GM21447 (cell line): ENCODE data around the gene ULK2.
"Not testable (repeated sequence)": the region's sequence is repeated elsewhere in the genome, so short reads cannot be mapped to it uniquely, and the experiment has no call there.

Source experiments
- ATAC-seq: cut with Tn5 transposase; IDR thresholded peaks from one replicate; pipeline ENCODE4 v1.9.1; 2021; ENCODE audit not compliant: unreplicated experiment

Gene ULK2

DNA sequence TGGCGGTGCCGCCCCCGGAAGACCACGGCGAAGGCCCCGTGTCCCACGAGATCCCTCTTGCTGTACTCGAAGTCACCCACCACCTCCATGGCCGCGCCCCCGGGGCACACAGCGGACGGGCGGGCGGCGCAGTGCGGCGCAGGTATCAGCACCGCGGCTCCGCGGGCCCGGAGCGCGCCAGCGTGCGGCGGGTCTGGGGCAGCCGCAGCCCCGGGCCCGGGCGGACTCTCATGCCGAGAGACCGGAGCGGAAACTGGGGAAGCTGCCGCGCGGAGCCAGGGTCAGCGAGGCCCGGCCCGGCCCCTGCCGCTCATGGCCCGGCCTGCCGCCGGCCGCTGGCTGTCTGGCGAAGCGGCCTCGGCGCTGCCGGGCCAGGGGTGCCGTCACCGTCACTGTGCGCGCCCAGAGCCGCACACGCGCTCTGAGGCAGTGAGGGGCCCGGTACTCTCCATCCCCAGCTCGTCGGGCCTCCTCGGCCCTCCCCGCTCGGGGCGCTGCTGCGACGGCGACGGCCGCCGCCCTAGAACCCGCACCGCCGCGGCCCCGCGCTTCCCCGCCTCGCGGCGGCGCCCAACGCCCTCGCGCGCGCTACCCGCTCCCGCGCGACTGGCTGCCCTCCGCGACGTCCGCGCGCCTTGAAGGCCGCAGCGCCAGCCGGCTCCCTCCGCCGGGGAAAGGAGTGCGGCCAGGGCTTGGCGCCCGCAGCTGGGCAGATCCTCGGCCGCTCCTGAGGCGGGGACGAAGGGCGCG, at the start of gene ULK2:
Gene ULK2, minus strand, starts transcription at position 608 of the 750 bp plus-strand sequence. Its CDS starts 519 bp downstream, at position 89.
- peak; percentile 42 for ATAC-seq

DNA sequence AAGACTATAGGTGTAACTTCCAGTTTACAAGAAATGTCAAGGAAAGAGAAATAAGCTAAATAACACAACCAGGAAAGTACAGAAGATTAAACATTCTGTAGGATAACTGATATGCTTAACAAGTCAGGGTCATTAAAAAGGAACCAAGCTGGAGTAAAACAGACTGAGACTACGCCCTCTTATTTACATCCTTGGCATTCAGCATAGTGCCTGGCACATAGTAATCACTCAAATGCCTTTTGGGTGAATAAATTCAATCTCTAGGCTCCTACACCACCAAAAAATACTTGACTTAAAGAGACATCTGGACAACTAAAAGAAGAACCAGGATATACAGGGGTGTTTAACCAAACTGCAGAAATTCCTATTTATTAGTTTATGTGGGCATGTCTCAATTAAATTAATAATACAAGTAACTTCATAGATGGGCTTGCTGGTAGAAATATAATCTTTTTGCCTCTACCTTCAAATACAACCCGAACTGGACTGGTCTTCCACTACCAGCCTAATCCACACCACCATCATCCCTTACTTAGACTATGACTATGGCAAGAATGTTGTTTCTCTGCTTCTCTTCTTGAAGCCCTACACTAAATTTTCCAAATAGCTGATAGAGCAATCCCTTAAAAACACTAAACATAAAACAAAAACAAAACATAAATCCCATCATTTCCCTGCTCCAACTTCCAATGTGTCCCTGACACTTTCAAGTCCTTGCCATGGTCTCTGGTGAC, 47.7 kb upstream of the ULK2 start:
- no peak for ATAC-seq

DNA sequence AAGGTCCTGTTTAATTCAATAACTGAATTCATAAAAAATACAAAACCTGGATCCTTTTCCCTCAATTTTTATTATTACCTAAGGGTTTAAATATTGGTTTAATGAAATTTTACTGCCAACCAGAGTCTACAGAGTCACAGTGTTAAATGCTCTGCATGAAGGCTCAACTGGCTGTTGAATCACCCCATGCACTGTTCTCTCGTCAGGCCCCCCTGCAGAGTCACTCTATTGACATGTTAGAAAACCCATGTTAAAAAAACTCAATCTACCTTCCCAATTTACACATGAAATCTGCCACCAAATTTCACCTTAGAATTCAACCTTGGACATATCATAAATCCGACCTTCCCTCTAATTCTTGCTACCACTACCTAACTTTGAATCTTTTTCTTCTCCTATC, 43.3 kb upstream of the ULK2 start:
- ATAC-seq = no peak

DNA sequence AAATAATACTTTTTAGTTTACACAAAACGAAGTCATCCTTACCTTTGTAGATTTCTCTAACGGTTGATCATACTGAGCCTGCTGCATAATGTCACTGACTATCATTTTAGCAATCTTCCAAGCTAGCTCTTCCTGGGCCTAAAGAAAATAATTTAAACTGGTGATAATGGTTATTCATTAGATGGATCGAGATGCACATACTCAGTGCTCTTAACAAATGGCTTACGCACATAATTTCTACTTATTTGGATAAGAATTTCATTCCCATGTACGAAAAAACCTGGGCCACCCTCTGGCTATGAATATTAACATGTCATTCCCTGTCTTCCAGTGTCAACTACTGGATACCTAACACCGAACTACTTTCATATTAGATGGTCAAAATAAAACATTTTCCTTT, 41.4 kb upstream of the ULK2 start:
- ATAC-seq = no peak

DNA sequence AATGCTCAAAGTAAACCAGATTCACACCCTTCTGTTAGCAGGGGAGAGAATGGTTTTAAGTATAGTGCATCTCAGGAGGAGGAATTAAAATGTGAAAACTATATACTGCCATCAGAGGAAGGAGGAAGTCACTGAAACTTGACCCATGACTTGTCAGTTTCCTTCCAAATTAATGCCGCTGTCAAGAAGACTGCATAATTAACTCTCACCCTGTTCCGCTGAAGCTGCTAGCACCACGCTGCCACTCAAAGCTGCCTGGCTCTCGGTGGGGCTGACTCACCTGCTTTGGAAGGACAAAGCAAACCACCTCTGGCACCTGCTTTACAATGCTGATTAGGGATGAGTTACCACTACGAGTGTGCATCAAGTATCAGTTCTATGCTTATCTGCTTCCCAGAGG, 37.8 kb upstream of the ULK2 start:
- ATAC-seq = no peak

DNA sequence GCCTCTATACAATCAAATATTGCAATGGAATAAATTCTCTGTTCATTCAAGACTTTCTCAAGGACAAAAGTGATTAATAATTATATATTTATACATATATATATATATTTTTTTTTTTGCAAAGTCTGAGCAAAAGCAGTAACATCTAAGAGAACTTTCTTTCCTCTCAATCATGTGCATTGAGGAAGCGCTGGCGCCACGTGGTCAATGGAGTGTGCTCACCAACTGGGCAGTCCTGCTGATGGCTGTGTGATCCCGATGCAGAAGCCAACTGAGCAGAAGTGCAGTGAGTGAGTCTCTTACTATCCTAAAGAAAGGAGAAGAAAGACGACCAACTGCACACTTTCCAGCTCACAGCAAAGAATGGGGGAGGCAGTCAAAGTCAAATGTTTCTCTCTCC, 37.2 kb upstream of the ULK2 start:
- no peak for ATAC-seq

DNA sequence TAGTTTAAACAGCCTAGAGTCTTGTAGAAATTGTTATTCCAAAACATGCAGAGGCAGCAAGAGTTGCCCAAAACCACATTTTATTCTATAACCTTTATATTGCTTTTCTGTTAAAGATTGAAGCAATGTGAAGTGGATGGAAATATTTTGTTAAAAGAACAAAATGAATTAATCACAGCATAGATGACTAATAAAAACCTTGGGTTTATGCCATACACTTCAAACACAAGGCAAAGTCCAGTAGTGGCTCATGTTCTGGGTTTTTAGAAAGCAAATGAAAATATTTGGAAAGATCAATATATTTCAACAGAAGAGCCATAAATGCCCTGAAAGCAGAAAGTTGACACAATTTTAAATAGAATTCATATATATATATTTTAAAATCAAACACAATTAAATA, 36.7 kb upstream of the ULK2 start:
- no peak for ATAC-seq

DNA sequence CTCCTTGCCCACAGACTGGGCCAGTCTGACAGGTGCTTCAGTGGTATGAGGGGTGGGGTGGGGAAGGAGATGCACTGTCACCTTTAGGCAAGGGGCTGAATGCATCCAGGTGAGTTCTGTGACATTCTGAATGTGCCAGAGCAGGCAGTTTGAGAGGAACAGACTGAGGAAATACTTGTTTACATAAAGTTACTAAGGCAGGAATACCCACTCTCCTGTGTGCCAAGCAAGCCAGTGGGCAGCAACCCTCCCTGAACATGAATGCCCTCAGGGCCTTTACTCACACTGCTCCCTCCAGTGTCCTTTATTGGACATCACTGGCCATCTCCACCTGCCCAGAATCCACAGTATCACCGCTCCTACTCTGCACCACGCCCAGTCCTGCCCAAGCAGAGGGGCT, 33.1 kb upstream of the ULK2 start:
- ATAC-seq = no peak

DNA sequence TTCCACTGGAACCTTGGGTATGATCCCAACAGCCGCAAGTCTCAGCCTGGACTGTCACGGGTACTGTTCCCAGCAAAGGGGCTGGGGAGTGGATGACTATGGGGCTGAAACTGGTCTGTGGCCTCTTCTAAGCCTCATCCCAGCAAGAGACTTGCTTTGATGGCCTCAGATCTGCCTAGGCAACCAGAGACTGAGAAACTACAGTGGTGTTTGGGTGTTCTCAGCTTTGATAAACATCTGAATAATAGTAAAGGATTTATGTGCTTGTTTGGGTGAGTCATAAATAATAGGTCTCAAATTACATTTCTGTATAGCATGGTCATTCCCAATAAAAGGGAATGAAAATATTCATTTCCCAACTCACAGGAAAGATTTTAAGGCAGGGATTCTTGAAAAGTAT, 30.2 kb upstream of the ULK2 start:
- no peak for ATAC-seq

DNA sequence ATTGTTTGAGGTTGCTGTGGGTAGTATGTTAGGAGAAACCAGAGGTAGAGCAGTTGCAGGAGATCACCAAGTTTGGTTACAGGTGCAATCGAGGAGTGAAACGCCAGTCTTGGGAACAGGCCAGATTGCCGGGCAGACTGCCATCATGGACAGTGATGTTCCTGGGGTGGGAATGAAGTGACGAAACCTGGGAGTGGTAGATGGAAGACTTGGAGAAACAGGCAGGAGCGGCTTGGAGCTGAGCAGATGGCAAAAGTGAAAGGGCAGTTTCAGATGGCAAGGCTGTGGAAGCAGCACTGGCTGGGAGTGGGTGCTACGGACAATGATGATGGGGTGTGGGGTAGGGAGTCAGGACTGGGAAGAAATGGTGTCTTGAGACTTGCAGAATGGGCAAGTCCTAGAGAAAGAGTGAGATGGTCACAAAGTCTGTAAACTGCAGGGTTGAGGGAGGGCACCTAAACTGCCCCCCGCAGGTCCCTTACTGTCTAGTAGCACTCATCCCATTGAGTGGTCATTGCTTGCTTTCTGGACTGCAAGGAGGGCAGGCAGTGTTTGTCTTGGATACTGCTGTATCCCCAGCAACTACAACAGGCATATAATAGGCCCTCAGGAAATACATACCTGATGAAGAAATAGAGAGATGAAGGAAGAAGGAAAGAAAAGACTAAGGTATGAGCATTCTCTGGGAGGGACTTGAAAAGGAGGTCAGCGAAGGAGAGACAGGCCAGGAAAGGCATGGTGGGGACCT, 29.5 kb upstream of the ULK2 start:
- ATAC-seq = no peak

DNA sequence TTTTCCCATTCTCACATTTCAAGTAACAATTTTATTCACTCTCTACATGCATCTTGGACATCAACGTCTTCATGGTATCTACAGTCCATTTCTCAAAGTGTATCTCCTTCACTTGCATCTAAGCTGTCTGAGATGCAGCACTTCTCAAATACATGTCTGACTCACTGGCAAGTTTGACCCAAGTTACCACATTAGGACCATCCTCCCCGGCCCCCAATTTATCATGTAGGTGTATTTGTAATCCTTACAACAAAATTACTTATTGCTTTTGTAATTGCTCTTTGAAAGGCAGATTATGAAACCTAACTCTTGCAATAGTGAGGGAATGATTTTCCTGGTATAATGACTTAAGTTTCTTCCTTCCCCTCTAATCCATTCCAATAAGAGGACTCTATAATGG, 28.9 kb upstream of the ULK2 start:
- ATAC-seq = no peak

DNA sequence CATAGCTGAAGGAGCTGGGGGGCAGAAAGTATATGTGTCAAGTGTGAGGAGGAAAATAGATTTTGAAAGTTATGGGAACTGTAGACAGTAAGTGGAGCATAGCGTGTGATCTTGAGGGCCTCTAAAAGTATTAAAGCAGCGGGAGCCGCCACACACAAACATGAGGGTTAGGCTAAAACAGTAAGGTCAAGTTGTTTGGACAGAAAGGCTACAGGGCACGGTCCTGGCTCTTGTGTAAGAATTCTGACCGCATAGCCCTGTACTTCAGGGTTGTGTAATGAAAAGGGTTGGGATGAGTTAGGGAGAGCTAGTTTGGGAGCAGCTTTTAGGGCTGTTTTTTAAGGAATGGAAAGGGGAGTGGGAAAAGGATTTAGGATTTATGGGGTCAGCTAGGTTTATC, 22.8 kb upstream of the ULK2 start:
- ATAC-seq = not testable (repeated sequence)

DNA sequence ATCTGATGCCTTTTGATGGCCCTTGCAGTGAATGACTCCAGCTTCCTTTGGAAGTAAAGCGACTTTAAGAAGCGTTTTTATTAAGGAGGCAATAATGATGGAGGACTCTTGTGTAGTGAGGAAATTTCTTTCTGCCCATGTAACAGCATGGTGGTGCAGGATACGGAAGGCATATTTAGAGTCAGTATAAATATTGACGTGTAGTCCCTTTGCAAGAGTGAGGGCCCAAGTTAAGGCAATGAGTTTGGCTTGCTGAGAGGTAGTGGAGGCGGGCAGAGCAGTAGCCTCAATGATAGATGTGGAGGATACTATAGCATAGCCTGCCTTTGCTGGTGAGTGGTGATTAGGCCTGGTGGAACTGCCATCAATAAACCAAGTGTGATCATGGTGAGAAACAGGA, 22.3 kb upstream of the ULK2 start:
- ATAC-seq = not testable (repeated sequence)

DNA sequence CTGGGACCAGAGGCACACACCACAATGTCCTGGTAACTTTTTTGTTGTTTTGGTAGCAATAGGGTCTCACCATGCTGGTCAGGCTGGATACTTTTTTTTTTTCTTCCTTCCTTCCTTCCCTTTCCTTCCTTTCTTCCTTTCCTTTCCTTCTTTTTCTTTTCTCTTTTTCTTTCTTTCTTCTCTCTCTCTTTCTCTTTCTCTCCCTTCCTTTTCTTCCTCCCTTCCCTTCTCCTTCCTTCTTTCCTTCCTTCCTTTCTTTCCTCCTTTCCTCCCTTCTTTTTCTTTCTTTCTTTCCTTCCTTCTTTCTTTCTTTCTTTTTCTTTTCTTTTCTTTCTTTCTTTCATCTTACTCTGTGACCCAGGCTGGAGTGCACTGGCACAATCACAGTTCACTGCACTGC, 18.4 kb upstream of the ULK2 start:
- no peak for ATAC-seq

DNA sequence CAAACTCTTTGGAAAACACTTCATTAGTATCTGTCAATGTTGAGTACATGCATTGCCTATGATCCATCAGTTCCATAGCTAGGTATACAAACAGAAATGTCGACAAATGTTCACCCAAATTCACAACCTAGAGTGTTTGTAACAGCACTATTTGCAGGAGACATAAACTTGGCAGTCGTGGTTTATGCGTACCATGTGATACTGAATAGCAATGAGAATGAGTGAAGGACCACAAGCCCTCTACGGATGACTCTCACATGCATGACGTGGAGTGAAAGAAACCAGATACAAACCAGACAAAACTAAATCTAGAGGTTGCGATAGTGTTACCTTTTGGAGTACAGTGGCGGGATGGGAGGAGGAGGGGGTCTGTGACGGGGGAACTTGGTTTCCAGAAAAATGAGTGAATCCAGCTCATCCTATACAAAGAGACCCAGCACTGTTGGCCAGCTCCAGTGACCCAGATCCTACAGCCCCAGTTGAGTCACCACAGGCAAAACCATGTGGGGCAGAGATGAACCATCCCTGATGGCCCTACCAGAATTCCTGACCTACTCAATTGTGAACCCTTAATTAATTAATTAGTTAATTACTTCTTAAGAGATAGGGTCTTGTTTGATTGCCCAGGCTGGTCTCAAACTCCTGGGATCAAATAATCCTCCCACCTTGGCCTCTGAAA, 15.9 kb upstream of the ULK2 start:
- ATAC-seq = no peak

DNA sequence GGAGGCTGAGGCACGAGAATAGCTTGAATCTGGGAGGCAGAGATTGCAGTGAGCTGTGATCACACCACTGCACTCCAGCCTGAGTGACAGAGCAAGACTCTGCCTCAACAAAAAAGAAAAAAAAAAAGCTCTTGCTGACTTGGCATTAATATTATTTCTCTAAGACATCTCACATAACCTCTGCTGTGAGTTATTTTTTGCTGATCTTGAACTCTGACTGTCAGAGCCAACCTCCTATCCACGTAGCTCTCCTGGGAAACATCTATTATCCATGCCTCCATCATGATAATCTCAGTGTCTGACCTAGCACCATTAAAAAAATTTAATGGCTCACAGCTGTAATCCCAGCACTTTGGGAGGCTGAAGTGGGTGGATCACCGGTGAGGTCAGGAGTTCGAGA, 12.7 kb upstream of the ULK2 start:
- no peak for ATAC-seq

DNA sequence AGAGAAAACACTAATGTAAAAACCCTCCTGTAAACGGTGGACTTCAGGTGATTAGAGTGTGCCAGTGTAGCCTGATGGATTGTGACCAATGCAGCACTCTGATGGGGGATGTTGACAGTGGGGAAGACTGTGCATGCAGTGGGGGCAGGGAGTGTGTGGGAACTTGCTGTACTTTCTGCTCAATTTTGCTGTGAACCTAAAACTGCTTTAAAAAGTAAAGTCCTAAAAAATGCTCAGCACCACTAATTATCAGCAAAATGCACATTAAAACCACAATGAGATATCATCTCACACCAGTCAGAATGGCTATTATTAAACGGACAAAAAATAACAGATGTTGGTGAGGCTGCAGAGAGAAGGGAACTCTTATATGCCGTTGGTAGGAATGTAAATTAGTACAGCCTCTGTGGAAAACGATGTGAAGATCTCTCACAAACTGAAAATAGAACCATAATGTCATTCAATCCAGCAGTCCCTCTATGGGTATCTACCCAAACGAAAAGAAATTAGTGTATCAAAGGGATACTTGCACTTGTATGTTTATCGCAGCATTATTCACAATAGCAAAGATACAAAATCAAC, 9.7 kb upstream of the ULK2 start:
- no peak for ATAC-seq

DNA sequence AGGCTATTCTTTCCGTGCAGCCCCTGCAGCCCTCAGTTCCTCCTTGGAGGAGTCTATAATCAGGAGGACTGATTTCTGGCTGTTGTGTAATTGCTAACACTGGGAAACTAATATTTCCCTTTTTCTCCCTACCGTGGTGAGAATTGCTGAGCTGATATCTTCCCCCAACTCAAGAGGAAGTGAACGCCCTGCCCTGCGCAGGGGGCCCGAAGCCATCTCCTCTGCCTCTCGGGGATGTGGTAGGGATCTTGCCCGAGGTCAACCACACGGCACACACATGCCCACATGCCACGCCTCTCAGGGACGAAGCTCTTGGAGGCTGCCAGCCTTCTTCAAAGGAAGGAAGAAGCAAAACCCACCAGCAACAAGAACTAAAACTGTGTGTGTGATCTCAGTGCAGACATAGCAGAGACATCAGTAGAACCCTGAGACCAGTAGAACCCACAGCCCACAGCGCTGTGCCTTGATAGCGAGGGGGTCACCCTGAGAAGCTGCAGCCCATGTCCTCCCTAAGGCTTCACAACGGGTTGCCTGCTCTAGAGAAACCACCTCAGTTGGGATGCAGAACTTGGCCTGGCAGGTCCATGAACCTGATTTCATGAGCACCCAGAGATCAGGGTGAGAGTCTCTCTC, 8.9 kb upstream of the ULK2 start:
- no peak for ATAC-seq

DNA sequence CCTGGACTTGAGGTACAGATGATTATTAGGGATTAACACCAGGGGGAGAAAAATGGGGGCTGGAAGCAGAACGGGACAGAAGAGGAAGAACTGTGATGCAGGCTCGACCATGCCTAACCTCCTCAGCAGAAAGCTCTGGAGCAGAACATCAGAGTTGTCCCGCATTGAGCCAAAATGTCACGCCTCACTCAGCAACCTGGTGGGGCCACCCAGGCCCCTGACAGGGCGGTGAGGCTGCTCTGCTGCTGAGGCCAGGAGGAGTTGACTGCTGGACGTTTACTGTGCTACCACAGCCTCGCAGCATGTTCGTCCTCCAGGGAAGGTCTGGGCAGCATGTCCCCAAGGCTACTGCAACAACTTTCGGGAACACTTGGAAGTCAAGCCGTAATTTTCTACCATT, 6.5 kb upstream of the ULK2 start:
- ATAC-seq = no peak

DNA sequence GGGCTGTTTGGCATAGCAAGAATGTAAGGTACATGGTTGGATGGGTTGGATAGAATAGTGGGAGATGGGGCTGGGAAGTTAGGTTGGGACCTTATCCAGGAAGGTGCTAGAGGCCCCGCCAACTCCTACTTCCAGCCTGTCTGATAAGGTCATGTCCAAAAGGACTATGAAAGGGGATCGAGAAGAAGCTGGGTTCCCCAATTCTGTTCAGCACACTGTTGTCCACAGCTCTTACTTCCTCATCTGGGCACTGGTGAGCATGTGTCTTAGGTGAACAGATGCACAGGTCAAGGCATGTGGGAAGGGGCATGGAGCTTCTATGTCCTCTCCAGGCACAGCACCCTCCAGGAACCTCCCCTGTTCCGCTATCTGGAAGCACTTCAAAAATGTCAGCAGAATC, 5.6 kb upstream of the ULK2 start:
- ATAC-seq = no peak

DNA sequence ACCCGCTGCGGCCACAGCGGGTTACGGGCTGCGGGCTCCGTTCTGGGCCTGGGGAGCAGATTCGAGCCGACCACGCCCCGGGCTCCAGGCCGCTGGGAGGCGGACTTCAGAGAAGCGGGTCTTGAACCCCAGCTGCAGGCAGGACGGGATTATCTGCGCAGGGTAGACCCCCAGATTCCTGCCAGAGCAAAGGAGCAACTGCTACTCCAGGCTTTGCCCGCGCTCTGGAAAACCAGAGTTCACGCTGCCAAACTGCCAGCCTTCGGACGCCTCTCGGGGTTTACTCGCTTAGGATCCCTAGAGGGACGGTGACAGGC, 301 bp upstream of the ULK2 start:
- ATAC-seq = no peak
